Muscle of back (tissue), 11 donors: ENCODE data around the gene SMAP2. TPM values are rescaled to one million over a fixed set of nuclear protein-coding genes. Genes with fewer than 3 reads are reported as not detected.
"Not testable (repeated sequence)": the region's sequence is repeated elsewhere in the genome, so short reads cannot be mapped to it uniquely, and the experiment has no call there.

ENCODE experiments used
- DNase-seq, 3 donors: peaks; one replicate each; pipeline versions ENCODE4 v3.0.0 to v3.0.0-alpha.2; 2013
- polyA plus RNA-seq, 10 donors: library from polyadenylated mRNA; unstranded; fragments of 120-200 nt; gene quantifications; one replicate each; pipeline ENCODE4 v1.2.1, GENCODE V29; 2013; ENCODE audit not compliant: insufficient read length in 10 of 10

Gene SMAP2
- polyA plus RNA-seq, 10 donors = 13.6 to 22.5 (median 18.6) TPM

DNA sequence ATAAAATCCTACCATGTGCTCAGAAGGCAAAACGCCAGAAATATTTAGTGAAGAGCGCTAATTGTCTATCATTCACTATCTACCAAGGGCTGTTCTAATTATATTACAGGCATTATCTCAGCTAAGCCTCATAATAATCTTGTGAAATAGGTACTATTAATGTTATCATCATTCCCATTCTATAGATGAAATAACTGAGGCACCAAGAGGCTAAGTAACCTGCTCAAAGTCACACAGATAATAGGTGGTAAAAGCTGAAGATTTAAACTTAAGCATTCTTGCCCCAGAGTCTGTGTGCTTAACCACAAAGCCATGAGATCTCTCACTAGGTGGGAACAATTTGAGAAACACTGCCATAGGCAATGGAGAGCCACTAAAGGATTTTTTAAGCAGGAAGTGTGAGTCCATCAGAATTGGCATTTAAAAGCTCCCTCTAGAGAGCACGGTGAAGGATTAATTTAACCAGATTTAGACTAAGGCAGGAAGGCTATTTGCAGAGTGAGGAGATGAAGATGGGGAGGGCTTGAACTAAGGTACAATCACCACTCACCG lies 1.7 kb upstream of the SMAP2 start:
- DNase-seq = no peak

DNA sequence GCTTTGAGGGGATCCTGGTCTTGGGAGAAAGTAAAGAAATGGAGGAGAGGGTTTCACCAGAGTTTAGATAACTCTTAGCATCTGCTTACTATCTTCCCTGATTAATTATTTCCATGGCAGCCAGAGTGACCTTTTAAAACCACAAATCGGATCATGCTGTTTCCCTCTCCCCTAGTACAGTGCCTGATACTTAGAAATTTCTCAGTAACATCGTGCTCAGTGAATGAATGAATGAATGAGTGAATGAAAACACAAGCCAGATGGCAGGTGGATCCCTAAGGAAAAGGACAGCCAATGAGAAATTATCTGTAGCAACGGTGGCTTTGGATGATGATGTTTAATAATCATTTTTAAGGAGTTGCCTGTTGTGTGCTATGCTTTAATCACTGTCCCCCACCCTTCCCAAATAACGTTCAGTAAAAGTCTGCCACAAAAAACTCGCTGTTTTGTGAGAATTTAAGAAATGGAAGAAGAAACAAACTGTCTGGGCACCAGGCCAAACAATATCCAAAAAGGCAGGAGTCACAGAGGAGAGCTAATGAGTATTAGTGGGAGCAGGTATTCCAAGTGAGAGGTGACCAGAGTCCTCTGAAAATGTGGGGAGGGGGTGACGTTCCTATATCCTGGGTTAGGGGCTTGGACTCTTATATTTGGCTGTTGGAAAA lies 737 bp upstream of the SMAP2 start:
- DNase-seq = no peak

DNA sequence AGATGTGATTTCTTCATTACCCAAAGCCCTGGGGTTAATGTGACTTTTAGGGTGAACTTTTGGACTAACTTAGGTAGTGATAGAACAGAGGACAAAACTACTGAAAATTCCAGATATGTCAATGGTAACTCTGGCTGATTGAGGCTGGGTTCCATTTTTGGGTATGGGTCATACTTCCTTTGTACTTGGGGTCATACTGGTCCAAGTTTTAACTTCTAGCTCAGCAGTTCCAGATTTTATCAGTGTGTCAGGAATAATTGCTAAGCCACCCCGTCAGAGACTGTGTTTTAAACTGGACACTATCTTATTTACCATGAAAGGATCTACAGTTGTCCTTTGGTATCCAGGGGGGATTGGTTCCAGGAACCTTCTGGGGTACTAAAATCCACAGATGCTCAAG lies 4.0 kb downstream of the SMAP2 start:
- no peak for DNase-seq

DNA sequence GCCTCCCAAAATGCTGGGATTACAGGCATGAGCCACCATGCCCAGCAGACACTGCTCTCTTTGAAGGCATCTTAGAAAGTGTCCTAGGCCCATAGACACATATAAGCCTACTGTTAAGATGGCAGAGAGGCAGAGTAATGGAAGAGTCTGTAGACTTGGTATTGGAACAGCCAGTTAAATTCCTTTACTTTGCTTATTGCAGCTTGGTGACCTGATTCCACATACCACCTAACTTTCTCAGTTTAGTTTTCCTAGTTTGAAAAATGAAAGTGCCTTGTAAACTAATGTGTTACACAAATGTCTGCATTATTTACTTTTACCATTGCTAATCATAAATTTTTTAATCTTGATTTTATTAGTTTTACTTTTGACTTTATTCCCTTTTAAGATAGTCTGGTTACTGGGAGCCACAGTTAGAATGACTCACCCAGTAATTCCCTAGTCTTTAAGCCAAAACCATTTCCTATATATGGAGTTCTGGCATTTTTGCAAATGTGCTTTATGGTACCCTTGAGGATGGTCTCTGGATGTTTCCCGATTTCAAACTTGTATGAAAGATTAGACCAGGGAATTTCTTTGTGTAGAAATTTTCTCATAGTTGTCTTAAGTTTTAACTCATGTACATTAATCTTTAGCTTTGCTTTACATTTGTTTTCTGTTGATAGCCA lies 6.4 kb downstream of the SMAP2 start:
- DNase-seq = peak; percentile 54 to 89 (median 83)

DNA sequence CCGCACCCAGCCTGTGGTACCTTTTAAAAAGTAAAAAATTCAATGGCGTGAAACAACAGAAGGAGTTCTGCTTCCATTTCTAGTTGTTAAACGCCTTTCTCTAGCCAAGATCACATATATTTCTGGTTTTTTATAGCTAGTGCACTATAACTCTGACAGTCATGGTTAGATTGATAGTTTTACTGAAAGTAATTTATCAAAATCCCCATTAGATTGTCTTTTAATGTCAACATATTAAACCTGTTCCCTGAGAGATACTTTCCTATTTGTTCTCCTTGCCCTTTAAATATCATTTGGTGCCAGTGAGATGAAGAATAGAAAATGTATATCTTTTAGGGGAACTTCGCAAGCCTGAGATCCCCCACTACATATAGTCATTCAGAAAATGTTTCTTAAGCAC lies 7.3 kb downstream of the SMAP2 start:
- no peak for DNase-seq

- no peak for DNase-seq
These were observed 8.0 kb downstream of the SMAP2 start for GRCh38 chr1:40381268-40382107.

DNA sequence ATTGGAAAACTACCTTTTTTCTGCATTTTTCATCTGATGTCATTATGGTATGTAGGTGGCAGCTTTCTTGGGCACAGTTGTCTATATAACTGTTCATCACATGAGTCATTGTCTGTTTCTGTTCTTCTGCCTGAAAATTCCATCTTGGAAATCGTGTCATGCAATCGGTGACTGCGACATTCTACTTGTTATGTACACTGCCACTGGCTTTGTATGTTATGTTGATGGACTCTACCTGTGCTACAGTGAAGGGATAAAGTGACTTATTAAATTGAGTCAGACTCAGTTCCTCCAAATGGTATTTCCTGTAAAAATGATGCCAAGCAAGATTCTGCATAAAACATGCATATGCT lies 8.6 kb downstream of the SMAP2 start:
- no peak for DNase-seq

DNA sequence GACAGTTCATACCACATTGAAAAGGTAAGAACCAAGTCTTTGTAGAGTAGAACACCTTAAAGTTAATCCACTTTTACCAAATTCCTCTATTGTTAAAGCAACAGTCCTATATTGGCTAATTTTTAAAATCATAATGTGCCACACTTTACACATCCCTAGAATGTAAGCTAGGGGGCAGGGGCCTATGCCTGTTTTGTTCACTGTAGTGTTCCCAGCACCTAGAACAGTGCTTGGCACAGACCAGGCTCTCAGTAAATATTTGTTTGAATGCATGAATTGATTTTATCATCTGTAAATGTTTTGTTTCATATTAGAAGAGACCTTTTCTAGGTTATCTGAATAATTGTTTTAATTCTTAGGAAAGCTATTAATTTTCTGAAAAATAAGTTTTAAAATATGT lies 9.1 kb downstream of the SMAP2 start:
- no peak for DNase-seq

DNA sequence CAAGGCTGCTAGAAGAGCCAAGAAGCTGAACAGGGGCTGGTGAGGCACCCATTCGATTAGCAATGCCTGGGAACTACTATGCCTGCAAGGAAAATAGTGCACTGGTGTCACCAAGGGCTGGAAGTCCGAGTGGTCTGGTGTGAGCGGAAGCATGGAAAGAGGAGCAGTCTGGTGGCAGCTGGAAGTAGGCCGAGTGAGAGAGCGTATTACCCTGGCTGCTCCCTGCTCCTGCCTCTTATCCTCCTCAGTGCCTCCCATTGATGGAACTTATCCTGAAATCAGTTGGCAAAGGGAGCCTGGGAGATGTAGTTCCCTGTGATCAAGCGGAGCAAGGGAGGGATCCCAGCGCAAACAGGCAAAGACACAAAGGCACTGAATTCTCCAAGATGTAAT lies 9.6 kb downstream of the SMAP2 start:
- DNase-seq = no peak

- DNase-seq = no peak
These were observed 10.2 kb downstream of the SMAP2 start for GRCh38 chr1:40383488-40384412.

DNA sequence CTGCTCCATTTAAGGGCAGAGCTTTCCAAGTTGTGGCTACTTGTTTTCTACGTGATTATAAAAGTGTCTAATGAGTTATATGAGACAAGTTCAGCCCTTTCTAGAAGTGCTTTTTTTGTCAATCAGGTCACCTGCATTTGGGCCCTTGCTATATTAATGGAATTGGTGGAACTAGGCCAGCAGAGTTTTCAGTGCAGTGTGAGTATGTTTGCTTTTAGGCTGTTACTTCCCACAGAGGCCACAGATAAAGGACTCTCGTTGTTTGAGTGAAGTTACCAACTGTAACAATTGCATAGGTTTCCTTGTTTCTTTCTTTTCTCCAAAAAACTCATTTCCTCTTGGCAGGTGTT lies 10.9 kb downstream of the SMAP2 start:
- peak in 1 of 3 donors; percentile 28 for DNase-seq

GRCh38 chr1:40384887-40385286 lies 11.4 kb downstream of the SMAP2 start:
- DNase-seq = peak in 1 of 3 donors; percentile 25

DNA sequence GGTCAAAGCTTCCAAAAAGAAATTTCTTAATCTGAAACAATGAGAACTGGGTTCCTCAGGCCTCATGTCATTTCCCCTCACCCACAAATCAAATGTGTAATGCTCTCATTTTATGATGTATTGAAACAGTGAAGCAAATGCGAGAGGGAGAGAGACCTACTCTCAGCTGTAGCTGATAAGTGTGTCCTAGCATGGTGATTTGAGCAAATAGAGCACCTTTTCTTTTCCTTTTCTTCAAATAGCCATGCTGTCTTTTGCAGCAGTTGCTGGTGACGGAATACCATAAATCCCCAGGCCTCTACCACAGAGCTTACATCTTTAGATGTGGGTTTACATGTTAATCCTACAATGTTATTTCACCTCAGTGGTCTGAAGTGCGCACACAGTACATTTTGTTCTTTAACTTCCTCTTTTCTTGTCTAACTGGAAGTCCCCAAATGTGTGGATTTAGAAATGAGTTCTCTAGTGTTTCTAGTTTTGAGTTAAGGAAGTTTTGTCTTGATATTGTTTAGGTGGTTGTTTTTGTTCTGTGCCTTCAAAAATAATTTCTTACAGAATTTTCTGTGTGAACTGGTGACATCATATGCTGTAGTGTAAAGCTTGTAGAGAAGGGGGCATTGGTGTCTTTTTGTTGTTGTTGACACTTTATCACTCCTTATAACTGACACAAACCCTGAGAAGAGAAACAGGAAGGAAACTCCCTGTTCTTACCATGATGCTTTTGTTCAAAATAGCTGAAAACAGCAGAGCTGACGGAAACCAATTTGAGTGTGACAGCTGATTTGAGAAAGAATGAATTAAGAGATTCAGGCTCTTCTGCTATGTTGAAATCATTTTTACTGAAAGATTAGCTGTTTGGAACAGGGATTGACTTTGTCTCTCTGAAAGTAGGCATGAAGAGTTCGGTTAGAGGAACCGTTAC lies 12.2 kb downstream of the SMAP2 start:
- DNase-seq = peak in 1 of 3 donors; percentile 51

DNA sequence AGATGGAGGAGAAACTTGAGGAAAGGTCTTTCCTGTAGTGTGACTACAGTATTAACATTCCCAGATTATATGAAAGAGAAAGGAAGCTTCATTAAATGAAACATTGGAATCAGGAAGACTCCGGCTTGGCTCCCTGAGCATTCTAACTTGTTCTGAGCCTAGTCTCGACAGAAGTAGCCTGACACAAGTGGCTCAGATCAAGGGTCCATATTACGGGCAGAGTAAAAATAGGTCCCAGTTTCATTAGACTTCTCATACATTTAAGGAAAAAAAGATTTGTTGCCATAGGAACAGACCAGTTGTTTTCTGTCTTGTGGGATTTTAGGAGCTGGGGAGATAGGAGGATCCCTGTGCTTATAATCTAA lies 12.8 kb downstream of the SMAP2 start:
- peak in 1 of 3 donors; percentile 40 for DNase-seq

DNA sequence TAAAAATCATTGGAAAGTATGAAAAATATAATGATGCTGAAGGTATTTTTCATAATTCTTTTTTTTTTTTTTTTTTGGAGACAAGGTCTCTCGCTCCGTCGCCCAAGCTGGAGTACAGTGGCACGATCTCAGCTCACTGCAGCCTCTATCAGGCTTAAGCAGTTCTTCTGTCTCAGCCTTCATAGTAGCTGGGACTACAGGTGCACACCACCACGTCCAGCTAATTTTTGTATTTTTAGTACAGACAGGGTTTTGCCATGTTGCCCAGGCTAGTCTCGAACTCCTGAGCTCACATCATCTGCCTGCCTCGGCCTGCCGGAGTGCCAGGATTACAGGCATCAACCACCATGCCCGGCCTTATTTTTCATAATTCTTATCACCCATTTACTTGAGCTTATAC lies 13.3 kb downstream of the SMAP2 start:
- no peak for DNase-seq

GRCh38 chr1:40387381-40388306 lies 14.1 kb downstream of the SMAP2 start:
- DNase-seq = not testable (repeated sequence)

DNA sequence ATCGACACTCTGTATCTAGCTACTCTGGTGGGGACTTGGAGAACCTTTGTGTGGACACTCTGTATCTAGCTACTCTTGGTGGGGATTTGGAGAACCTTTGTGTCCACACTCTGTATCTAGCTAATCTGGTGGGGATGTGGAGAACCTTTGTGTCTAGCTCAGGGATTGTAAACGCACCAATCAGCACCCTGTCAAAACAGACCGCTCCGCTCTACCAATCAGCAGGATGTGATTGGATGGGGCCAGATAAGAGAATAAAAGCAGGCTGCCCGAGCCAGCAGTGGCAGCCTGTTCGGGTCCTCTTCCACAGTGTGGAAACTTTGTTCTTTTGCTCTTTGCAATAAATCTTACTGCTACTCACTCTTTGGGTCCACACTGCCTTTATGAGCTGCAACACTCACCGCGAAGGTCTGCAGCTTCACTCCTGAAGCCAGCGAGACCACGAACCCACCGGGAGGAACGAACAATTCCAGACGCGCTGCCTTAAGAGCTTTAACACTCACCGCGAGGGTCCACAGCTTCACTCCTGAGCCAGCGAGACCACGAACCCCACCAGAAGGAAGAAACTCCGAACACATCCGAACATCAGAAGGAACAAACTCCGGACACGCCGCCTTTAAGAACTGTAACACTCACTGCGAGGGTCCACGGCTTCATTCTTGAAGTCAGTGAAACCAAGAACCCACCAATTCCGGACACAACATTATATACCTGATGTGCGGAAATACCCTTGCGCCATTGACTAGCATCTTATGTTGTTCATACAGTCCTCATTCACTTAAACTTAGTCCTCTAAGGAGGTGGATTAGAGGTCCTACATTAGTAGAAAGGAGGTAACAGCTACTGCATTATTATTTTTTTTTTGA lies 15.2 kb downstream of the SMAP2 start:
- not testable (repeated sequence) for DNase-seq

DNA sequence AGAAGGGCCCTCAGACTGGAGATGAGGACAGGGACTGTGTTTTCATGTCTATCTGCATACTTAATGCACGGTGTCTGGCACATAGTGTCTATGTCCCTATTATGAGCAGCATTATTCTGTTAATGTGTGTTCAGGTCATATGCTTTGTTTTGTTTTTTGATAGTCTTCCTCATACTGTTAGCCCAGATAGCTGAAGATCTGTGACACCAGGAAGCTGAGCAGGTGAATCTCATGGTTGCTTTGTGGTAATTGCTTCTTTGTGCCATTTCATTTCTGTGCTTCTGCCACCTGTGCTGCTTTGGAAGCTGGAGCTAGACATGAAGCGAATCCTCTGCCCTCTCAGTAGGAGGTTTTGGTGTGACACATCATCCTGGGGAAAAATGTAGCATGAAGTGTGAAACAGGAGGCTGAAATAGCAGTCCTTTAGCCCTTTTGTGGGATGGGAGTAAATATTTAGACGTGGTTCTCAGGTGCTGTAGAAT lies 15.8 kb downstream of the SMAP2 start:
- no peak for DNase-seq
